ENCODE measurements around the gene PIP5K1B.

Gene PIP5K1B

GRCh38 chr9:68998385-68998784 lies 293.3 kb downstream of the PIP5K1B start:
- no peak for DNase-seq

GRCh38 chr9:68998812-68999211 lies 293.8 kb downstream of the PIP5K1B start:
- no peak for DNase-seq

GRCh38 chr9:68999393-69000105 lies 294.5 kb downstream of the PIP5K1B start:
- peak; percentile 61 for DNase-seq

GRCh38 chr9:69001921-69002320 lies 296.9 kb downstream of the PIP5K1B start:
- no peak for DNase-seq

- no peak for DNase-seq
Observed at GRCh38 chr9:69003051-69003450, 298.0 kb downstream of the PIP5K1B start.

- DNase-seq = no peak
Observed at GRCh38 chr9:69004836-69005235, 299.8 kb downstream of the PIP5K1B start.

GRCh38 chr9:69009708-69010107 lies 304.7 kb downstream of the PIP5K1B start:
- no peak for DNase-seq

GRCh38 chr9:69012696-69013381 lies 307.8 kb downstream of the PIP5K1B start:
- no peak for DNase-seq

- no peak for DNase-seq
Observed at GRCh38 chr9:69013382-69013727, 308.3 kb downstream of the PIP5K1B start.

GRCh38 chr9:69014013-69014412 lies 309.0 kb downstream of the PIP5K1B start, which contains the start of gene PRKACG:
Gene PRKACG, minus strand, starts transcription at chr9:69014113. Its CDS starts 21 bp downstream, at chr9:69014092.
- DNase-seq = no peak

GRCh38 chr9:69016191-69017096 lies 311.4 kb downstream of the PIP5K1B start:
- DNase-seq = no peak

- DNase-seq = no peak
Observed at GRCh38 chr9:69018737-69019136, 313.7 kb downstream of the PIP5K1B start.

- DNase-seq = no peak
Observed at GRCh38 chr9:69019808-69020207, 314.8 kb downstream of the PIP5K1B start.

GRCh38 chr9:69020301-69021145 lies 315.5 kb downstream of the PIP5K1B start:
- DNase-seq = no peak

GRCh38 chr9:69023650-69024049 lies 318.6 kb downstream of the PIP5K1B start:
- DNase-seq = no peak

- peak; percentile 13 for DNase-seq
Observed at GRCh38 chr9:69027355-69028097, 322.5 kb downstream of the PIP5K1B start.

- no peak for DNase-seq
Observed at GRCh38 chr9:69028754-69029153, 323.7 kb downstream of the PIP5K1B start.

GRCh38 chr9:69029535-69029934 lies 324.5 kb downstream of the PIP5K1B start:
- DNase-seq = no peak

GRCh38 chr9:69030851-69031645 lies 326.0 kb downstream of the PIP5K1B start:
- DNase-seq = peak; percentile 16

GRCh38 chr9:69034071-69034470 lies 329.0 kb downstream of the PIP5K1B start:
- DNase-seq = no peak

Measured in fibroblast of skin of abdomen (primary cell).